ENCODE data around the gene UNC13D.

- no peak; the same call in 1 of the 2 replicates for TF ChIP-seq REST (IDR thresholded peaks at IDR 0.05; ENCODE audit: low read depth)
- TF ChIP-seq TEAD4 (IDR thresholded peaks at IDR 0.05) = no peak
- no peak for TF ChIP-seq MAX (IDR thresholded peaks at IDR 0.05)
- TF ChIP-seq CEBPB (IDR thresholded peaks at IDR 0.05) = no peak
- no peak; the same call in 1 of the 2 replicates for TF ChIP-seq TAF1 (IDR thresholded peaks at IDR 0.05; ENCODE audit: low read depth)
- no peak for TF ChIP-seq EGR1 (IDR thresholded peaks at IDR 0.05)
- no peak for TF ChIP-seq USF1 (IDR thresholded peaks at IDR 0.05)
- no peak for TF ChIP-seq YY1 (IDR thresholded peaks at IDR 0.05; ENCODE audit: low read depth)
- TF ChIP-seq EP300 (IDR thresholded peaks at IDR 0.05; ENCODE audit: borderline replicate concordance) = no peak
- no peak for TF ChIP-seq CREB1 (IDR thresholded peaks at IDR 0.05; ENCODE audit: low read depth)
Observed at GRCh38 chr17:75875182-75875939, 31.2 kb upstream of the UNC13D start.

All from Ishikawa (cell line).